NB4 (cell line): ENCODE results near the gene ZNF408.

Experiments used
- DNase-seq: peaks from one replicate; pipeline ENCODE4 v3.0.0; 2010; ENCODE audit warnings: low read depth
- H3K4me3 ChIP-seq: one replicate; pipeline ENCODE4 v1.5.1; 2011; ENCODE audit warnings: mild to moderate bottlenecking, low read depth, low read length, moderate library complexity
- CTCF ChIP-seq: IDR thresholded peaks from one replicate; pipeline ENCODE4 v1.5.1; 2012; ENCODE audit warnings: low read depth, low read length
- MAX ChIP-seq: IDR thresholded peaks from 2 replicates; pipeline ENCODE4 v1.6.1; 2011; ENCODE audit warnings: low read depth, low read length
- MYC ChIP-seq: IDR thresholded peaks from 2 replicates; pipeline ENCODE4 v1.6.1; 2011; ENCODE audit warnings: low read depth, low read length
- POLR2A ChIP-seq: IDR thresholded peaks from 2 replicates; pipeline ENCODE4 v1.6.1; 2011; ENCODE audit warnings: mild to moderate bottlenecking; ENCODE audit not compliant: insufficient read length; ENCODE audit errors: extremely low read depth

The ZNF408 gene

DNA sequence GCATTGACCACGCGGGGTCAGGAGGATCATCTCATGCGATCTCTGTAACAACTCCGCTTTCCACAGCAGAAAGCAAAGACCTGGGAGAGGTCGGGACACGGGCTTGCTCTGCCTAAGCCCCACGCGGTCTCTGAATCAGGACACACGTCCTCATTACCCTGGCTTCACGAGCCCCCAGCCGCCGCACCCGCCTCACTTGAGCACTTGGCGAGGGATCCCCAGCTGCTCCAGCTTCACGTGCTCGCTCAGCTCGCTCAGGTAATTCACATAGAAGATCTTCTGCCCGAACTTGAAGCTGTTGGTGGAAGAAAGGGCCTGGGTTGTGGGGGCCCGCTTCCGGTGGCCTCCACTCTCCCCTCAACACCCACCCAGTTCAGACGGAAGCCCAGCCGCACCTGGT, 20.0 kb upstream of the ZNF408 start:
- no peak overlapping the region for H3K4me3 ChIP-seq
- DNase-seq: no peak
- TF ChIP-seq CTCF (no peak), MYC (no peak), MAX (no peak), POLR2A (no peak)

- H3K4me3 ChIP-seq: no peak overlapping the region
- no peak for TF ChIP-seq POLR2A
- TF ChIP-seq CTCF: no peak
- TF ChIP-seq MAX: no peak
- no peak for TF ChIP-seq MYC
- DNase-seq: no peak
Observed at GRCh38 chr11:46681814-46682213, 19.0 kb upstream of the ZNF408 start.

GRCh38 chr11:46682773-46683752, 17.8 kb upstream of the ZNF408 start:
- H3K4me3 ChIP-seq: no peak overlapping the region
- no peak for TF ChIP-seq MYC
- no peak for TF ChIP-seq CTCF
- TF ChIP-seq POLR2A: no peak
- TF ChIP-seq MAX: no peak
- DNase-seq: no peak

DNA sequence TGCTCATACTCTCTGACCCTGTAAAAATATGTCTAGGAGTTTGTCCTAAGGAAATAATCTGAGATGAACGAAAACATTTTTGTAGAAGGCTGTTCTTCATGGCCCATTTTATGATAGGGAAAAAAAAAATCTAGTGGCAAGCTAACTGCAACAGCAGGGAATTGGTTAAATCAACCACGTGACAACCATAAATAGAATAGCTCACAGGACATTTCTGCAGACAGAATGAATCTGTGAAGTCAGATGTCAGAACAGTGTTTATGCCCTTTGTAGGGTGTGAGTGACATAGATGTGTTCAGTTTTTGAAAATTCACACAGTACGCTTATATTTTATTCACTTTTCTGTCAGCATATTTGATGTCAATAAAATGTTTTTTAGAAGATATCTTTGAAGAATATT, 16.5 kb upstream of the ZNF408 start:
- no peak for DNase-seq
- H3K4me3 ChIP-seq: no peak overlapping the region
- TF ChIP-seq MAX: no peak
- TF ChIP-seq CTCF: no peak
- TF ChIP-seq POLR2A: no peak
- TF ChIP-seq MYC: no peak

- no peak overlapping the region for H3K4me3 ChIP-seq
- no peak for TF ChIP-seq MYC
- no peak for TF ChIP-seq CTCF
- TF ChIP-seq MAX: no peak
- TF ChIP-seq POLR2A: no peak
- DNase-seq: no peak
Observed at GRCh38 chr11:46686886-46687795, 13.7 kb upstream of the ZNF408 start.
